ENCODE measurements around the gene CNTNAP2. TPM values are rescaled to one million over a fixed set of nuclear protein-coding genes. Genes with fewer than 3 reads are reported as not detected.

CNTNAP2 gene
- total and polyA plus RNA-seq, 9 of the 15 experiments (the other 6 are each of a cell fraction or from before 2014, with no cell fraction given) = 0.04 to 0.62 (median 0.09) TPM; not detected in 4

DNA sequence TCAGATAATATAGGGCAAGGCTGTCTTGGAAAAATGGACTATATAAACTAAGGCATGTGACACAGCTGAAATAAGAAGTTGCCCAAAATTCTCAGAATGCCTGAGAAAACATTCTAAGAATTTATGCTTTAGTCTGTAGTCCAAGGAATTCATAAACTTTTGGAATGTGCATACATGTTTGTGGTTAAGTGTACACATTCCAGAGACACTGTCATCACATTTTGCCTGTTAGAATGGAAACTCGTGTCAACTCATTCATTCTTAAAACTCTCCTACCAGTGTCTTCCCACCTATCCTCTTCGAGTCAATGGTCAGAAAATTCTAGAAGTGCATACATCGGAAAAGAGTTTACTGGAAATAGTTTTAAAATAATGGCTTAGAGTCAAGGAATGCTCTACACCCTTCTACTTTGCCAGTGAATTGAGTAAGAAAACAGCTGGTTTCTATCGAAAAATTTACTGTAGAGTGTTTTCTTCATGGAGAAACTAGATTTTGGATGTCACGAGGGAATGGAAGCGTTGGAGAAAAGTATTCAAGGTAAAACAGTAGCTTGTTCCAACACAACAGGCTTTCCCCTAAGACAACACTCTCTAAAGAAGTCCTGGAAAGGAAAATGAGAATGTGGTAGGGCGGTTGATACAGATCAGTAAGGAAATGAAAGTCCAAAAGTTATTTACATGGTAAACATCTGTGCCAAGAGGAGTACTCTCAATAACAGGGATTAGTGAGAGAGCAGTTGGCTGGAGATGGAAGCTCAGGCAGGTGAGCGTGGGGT lies 1296.4 kb downstream of the CNTNAP2 start (continued):
- TF ChIP-seq CREB1 (IDR thresholded peaks at IDR 0.05) (no peak), CREB1 (CRISPR knock-in tag; IDR thresholded peaks at IDR 0.05) (no peak), HDAC2 (IDR thresholded peaks at IDR 0.05) (no peak), ELF2 (CRISPR knock-in tag; IDR thresholded peaks at IDR 0.05) (no peak), SETDB1 (IDR thresholded peaks at IDR 0.05; ENCODE audit: low read length) (no peak), BRD9 (IDR thresholded peaks at IDR 0.05; ENCODE audit: low read depth, partially characterized antibody) (no peak), ZFP30 (CRISPR knock-in tag; IDR thresholded peaks at IDR 0.05; ENCODE audit: borderline replicate concordance) (no peak), NR1H2 (CRISPR knock-in tag; IDR thresholded peaks at IDR 0.05) (no peak), ZNF347 (CRISPR knock-in tag; IDR thresholded peaks at IDR 0.05; ENCODE audit: low read depth) (no peak)
- TF ChIP-seq, protein P1, sequence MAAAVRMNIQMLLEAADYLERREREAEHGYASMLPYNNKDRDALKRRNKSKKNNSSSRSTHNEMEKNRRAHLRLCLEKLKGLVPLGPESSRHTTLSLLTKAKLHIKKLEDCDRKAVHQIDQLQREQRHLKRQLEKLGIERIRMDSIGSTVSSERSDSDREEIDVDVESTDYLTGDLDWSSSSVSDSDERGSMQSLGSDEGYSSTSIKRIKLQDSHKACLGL (CRISPR knock-in tag; IDR thresholded peaks at IDR 0.05; ENCODE audit: borderline replicate concordance, poor library complexity, severe bottlenecking) = no peak

DNA sequence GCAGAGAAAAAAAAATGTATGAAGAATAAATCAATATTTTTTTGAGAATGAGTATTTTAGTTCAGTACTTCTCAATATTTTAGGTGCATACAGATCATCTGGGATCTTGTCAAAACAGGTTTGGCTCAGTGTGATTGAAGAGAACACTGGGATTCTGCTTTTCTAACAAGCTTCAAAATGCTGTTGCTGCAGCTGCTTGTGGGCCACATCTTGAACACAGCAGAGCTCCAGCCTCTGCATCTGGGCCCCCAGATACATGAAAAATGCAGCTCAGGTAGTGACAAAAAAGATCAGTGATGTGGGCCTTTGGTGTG lies 1296.9 kb downstream of the CNTNAP2 start:
- CTCF ChIA-PET (ENCODE audit: low intra/inter-chr PET ratio) = no interaction called here

More for the DNA sequence above, 1296.9 kb downstream of the CNTNAP2 start:
- intact Hi-C loops (cut with micrococcal nuclease) = no loop called here
- in situ Hi-C loops (cut with MboI) = no loop called here
- H3K4me1 ChIP-seq (replicated peaks in 1 of 2; ENCODE audit: control insufficient read depth in 2 of 2, insufficient read depth in 2 of 2, low read length in 2 of 2) = no peaks in the 10 kb centered on the region
- no peaks in the 10 kb centered on the region for H3K36me3 ChIP-seq (ENCODE audit: control insufficient read depth, insufficient read depth, low read length)
- H3K9me1 ChIP-seq (ENCODE audit: control insufficient read depth, insufficient read depth, low read length) = no peaks in the 10 kb centered on the region
- no peaks in the 10 kb centered on the region for H3K27me3 ChIP-seq (ENCODE audit: control insufficient read depth in 2 of 2, insufficient read depth in 2 of 2, low read length in 2 of 2)
- H2AFZ ChIP-seq (ENCODE audit: low read depth, low read length) = no peak overlapping the region
- POLR2A ChIA-PET = no interaction called here
- H3K27ac ChIP-seq (ENCODE audit: extremely low read depth, low read depth, low read length) = no peak overlapping the region
- no peaks in the 10 kb centered on the region; the same call in 1 of the 2 replicates for H3K9me3 ChIP-seq (replicated peaks; ENCODE audit: control insufficient read depth, insufficient read depth, low read depth, low read length)
- no TSS peak for BruUV-seq (replicated peaks)
- FAIRE-seq (no peak), DNase-seq (ENCODE audit: extremely low read depth in 1 of 4, low spot score in 3 of 4) (no peak), ATAC-seq (no peak)
- no peak overlapping the region for H3K4me3 ChIP-seq
- TF ChIP-seq ZNF780A (CRISPR knock-in tag; IDR thresholded peaks at IDR 0.05) = no peak
- no peak for TF ChIP-seq KDM4B (IDR thresholded peaks at IDR 0.05; ENCODE audit: borderline replicate concordance in 2 of 2, low read depth in 1 of 2)
- TF ChIP-seq CCNT2 (IDR thresholded peaks at IDR 0.05; ENCODE audit: borderline replicate concordance, extremely low read depth, insufficient read length, low read depth, low read length) = no peak
- no peak for TF ChIP-seq ZNF282 (CRISPR knock-in tag; IDR thresholded peaks at IDR 0.05)
- no peak for TF ChIP-seq ZNF696 (CRISPR knock-in tag; conservative IDR thresholded peaks at IDR 0.05)
- no peaks in the 10 kb centered on the region for H4K20me1 ChIP-seq (replicated peaks; ENCODE audit: control insufficient read depth, insufficient read depth, low read length)
- H3K4me2 ChIP-seq (ENCODE audit: insufficient read depth, low read length) = no peak overlapping the region
- no peaks in the 10 kb centered on the region for H3K79me2 ChIP-seq (ENCODE audit: control insufficient read depth, insufficient read depth, low read length)
- no peak overlapping the region for H3K9ac ChIP-seq (ENCODE audit: insufficient read depth in 1 of 2, low read depth in 2 of 2, low read length in 2 of 2)
